Activated T-cell treated with anti-CD3 and anti-CD28 coated beads, Interleukin-2, amount 50 U/mL, for 24 hours (primary cell): Measurements from ENCODE around the gene MASP2.
"Not testable (repeated sequence)": the region's sequence is repeated elsewhere in the genome, so short reads cannot be mapped to it uniquely, and the experiment has no call there.

Experiments
- DNase-seq: peaks from one replicate; pipeline ENCODE4 v3.0.0-alpha.2; 2020
- H3K27ac Mint-ChIP-seq: 2 replicates; pipeline ENCODE4 v1.8.0; 2020; ENCODE audit warnings: mild to moderate bottlenecking, mixed read lengths
- H3K27me3 Mint-ChIP-seq: 2 replicates; pipeline ENCODE4 v1.8.0; 2020; ENCODE audit warnings: mixed read lengths
- H3K36me3 Mint-ChIP-seq: 2 replicates; pipeline ENCODE4 v1.8.0; 2020; ENCODE audit warnings: low read depth, mixed read lengths
- H3K4me1 Mint-ChIP-seq: 2 replicates; pipeline ENCODE4 v1.8.0; 2020; ENCODE audit warnings: low read depth, mixed read lengths
- H3K4me3 Mint-ChIP-seq: 2 replicates; pipeline ENCODE4 v1.8.0; 2020; ENCODE audit warnings: mild to moderate bottlenecking, moderate library complexity, mixed read lengths
- H3K9me3 Mint-ChIP-seq: 2 replicates; pipeline ENCODE4 v1.8.0; 2020; ENCODE audit warnings: mixed read lengths

MASP2 gene

DNA sequence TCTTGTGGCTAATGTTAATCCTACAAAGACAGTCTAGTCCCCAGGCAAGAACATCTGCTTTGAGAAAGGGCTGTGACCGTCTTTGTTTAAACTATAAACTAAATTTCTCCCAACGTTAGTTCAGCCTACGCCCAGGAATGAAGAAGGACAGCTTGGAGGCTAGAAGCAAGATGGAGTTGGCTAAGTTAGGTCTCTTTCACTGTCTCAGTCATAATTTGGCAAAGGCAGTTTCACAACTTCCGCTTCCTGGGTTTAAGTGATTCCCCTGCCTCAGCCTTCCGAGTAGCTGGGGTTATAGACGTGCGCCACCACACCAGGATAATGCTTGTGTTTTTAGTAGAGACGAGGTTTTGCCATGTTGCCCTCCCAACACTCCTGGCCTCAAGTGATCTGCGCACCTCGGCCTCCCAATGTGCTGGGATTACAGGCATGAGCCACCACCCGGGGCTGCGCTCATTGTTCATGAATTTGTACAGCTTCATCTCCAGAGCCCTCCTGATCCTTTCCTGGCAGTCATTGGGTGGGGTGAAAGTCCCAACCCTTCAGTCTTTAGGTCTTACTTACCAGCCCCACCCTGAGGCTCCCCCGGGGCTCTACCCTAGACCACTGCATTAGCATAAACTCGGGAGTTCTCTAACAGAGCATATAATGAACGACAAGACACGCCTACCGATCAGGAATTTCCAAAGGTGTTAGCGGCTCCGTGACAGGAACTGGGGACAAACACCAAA, 4.9 kb upstream of the MASP2 start:
- Mint-ChIP-seq H3K36me3 (peaks cover 37% of the 10 kb centered on the region), H3K9me3 (no peaks in the 10 kb centered on the region), H3K27ac (peak overlapping the region; percentile 33), H3K27me3 (no peaks in the 10 kb centered on the region), H3K4me1 (peaks cover 13% of the 10 kb centered on the region), H3K4me3 (no peak overlapping the region)
- no peak for DNase-seq

DNA sequence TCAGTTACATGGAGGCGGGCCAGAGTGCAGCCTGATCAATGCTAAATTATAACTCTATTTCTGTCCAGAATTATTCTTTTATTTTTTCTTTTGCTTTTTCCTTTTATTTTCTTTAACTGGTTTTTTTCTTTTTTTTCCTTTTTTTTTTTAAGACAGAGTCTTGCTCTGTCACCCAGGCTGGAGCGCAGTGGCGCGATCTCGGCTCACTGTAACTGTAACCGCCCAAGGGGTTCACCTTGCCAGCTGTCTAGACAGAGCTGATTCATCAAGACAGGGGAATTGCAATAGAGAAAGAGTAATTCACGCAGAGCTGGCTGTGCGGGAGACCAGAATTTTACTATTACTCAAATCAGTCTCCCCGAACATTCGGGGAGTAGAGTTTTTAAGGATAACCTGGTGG, 4.1 kb upstream of the MASP2 start:
- not testable (repeated sequence) for H3K4me3 Mint-ChIP-seq, H3K9me3 Mint-ChIP-seq, H3K27me3 Mint-ChIP-seq, DNase-seq, H3K27ac Mint-ChIP-seq
- H3K4me1 Mint-ChIP-seq = peaks cover 11% of the 10 kb centered on the region
- H3K36me3 Mint-ChIP-seq = peaks cover 29% of the 10 kb centered on the region

DNA sequence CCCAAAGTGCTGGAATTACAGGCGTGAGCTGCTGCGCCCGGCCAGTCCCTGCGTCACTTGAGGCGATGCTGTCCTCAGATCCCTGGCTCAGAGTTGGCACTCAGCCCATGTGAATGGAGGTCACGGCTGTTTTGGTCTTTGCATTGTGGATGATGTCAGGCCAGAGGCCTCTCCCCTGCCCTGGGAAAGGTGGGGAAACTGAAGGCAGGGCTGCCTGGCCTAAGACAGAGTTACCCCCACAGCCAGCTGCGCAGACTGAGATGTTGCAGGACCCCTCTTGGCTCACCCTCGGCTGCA, 821 bp downstream of the MASP2 start:
- Mint-ChIP-seq H3K9me3 (no peaks in the 10 kb centered on the region), H3K36me3 (no peaks in the 10 kb centered on the region), H3K4me1 (no peaks in the 10 kb centered on the region), H3K4me3 (no peak overlapping the region), H3K27ac (no peak overlapping the region), H3K27me3 (no peaks in the 10 kb centered on the region)
- no peak for DNase-seq

DNA sequence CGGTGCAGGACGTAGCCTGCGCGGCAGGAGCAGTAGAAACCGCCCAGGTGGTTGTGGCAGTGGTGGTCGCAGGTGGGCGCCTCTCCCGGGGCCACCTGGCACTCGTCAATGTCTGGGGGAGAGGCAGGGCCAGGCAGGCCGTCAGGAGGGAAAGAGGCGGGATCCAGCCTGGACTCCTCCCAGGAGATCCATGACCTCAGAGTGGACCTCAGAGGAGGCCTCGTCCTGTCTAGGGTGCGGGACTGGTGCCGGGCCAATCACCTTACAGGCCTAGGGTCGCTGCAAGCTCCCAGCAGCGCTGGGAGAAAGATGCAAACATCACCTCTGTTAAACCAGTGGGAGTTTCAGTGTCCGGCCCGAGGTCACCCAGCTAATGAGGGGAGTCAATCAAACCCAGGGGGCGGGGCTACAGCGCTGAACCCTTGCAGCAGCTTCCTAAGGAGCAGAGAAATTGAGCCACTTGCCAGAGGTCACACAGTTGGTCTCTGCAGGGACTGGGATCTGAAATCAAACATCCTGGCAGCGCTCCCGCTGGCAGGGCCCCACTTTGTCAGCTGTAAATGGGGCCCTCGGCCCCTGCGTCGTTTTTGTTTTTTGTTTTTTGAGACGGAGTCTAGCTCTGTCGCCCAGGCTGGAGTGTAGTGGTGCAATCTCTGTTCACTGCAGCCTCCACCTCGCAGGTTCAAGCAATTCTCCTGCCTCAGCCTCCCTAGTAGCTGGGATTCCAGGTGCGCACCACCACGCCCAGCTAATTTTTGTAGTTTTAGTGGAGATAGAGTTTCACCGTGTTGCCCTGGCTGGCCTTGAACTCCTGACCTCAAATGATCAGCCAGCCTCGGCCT, 1.4 kb downstream of the MASP2 start:
- no peaks in the 10 kb centered on the region for H3K36me3 Mint-ChIP-seq
- H3K4me3 Mint-ChIP-seq = no peak overlapping the region

DNA sequence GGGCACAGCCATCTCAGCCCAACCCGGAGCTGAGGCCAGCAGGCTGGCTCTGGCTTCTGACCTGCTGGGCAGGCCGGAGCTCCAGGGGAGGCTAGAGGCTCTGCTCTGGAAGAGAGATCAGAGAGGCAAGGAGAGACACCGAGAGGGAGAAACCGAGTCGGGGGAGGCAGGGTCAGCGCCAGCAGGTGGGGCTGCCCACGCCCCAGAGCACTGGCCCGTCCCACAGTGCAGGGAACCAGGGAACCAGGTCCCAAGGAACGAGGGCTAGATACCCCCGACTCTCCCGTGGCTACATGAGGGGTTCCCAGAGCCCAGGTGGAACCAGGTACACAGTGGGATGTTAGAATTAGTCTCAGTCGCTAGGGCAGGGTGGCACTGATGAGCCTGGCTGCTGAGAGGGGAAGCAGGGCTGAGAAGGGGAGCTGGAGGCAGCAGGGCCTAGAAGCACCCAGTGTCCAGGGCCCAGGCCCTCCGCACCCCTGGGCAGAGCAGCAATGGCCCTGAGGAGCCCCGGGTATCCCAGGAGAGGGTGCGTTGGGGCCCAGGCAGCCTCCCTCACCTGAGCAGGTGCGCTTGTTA, 2.1 kb downstream of the MASP2 start:
- Mint-ChIP-seq H3K9me3 (no peaks in the 10 kb centered on the region), H3K36me3 (no peaks in the 10 kb centered on the region), H3K27me3 (no peaks in the 10 kb centered on the region), H3K4me3 (no peak overlapping the region), H3K4me1 (no peaks in the 10 kb centered on the region), H3K27ac (no peak overlapping the region)
- DNase-seq = no peak

More for the DNA sequence above, 1.4 kb downstream of the MASP2 start:
- no peaks in the 10 kb centered on the region for H3K27me3 Mint-ChIP-seq
- H3K9me3 Mint-ChIP-seq = no peaks in the 10 kb centered on the region
- no peak for DNase-seq
- H3K27ac Mint-ChIP-seq = no peak overlapping the region
- H3K4me1 Mint-ChIP-seq = no peaks in the 10 kb centered on the region

DNA sequence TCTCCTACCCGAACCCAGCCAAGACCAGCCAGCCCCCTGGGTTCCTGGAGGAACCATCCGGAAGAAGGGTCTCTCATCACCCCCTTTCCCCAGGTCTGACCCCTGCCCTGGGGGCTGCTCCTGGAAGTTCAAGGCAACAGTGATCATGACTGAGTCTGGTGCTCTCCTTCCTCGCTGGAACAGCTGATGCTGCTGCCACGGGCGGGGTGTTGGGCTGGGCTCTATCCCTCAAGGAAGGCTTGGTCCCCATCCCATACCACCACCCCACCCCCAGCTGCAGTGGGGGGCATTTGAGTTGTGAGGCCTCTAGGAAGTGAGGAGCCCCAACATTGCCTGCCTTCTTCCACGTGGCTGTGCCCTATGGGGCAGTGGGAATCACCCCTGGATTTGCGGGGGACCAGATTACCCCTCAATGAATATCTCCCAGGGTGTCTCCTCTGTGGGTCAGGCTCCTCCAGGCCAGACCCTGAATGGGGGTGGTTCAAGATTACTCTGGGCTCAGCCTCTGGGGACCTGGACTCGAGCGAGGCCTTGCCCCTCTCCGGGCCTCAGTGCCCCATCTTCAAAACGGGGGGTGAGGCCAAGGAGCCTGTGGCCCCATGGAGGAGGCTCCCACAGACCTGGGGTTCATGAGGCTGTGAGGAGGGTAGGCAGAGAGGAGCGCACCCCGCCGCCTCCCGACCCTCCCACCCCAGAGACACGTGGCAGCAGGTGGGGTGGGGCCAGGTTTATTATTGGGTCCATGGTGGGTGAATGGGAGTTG, 2.8 kb downstream of the MASP2 start:
- no peak for DNase-seq
- Mint-ChIP-seq H3K36me3 (no peaks in the 10 kb centered on the region), H3K27ac (no peak overlapping the region), H3K4me3 (no peak overlapping the region), H3K9me3 (no peaks in the 10 kb centered on the region), H3K27me3 (no peaks in the 10 kb centered on the region), H3K4me1 (no peaks in the 10 kb centered on the region)

DNA sequence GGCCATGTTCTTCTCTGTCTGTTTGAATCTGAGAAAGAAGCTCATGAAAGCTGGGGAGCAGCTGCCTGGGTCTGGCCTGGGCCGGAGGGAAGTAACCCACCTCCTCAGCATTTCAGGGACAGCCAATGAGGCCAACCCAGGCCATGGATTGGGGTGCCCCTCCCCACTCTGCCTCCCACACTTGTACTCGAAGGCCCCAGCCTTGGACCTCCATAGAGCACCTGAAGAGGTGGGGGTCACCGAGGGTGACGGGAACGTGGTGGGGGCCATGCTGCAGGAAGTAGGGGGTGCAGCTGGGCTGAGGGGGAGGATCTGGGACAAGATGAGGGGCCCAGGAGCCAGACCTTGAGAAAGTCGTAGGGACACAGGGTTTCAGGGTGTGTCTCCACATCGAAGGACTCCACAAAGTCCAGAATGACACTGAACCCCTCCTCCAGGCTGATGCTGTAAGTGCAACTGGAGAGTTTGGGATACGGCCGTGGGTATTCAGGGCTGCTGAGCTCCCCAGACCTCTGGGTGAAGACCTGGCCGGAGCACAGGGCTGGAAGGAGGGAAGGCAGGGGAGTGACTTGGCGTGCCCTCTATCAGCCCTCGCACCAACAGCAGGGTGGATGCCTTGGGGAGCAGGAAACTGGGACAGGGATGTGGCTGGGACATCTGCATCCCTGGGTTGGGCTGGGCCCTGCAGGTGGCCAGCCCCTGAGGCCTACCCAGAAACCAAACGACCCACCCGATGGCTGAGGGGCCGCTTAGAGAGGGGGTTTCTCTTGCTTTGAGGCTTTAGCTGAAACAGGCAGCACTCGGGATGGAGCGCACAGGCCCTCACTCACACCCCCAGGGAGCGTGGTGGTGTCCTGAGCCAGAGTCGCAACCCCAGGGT, 3.8 kb downstream of the MASP2 start:
- Mint-ChIP-seq H3K27ac (no peak overlapping the region), H3K36me3 (no peaks in the 10 kb centered on the region), H3K4me3 (no peak overlapping the region), H3K9me3 (no peaks in the 10 kb centered on the region), H3K27me3 (no peaks in the 10 kb centered on the region), H3K4me1 (no peaks in the 10 kb centered on the region)
- no peak for DNase-seq

DNA sequence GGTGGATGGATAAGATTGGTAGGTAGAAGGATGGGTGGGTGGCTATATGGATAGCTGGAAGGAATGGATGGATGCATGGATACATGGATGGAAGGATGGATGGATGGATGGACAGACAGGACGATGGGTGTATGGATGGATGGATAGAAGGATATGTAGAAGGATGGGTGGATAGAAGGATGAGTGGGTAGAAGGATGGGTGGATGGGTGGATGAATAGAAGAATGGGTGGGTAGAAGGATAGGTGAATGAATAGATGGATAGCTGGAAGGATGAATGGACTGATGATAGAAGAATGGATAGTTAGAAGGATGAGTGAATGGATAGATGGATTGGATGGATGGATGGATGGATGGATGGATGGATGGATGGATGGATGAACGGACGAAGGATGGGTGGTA, 5.0 kb downstream of the MASP2 start:
- no peaks in the 10 kb centered on the region for H3K27me3 Mint-ChIP-seq
- H3K4me1 Mint-ChIP-seq = peaks cover 7% of the 10 kb centered on the region
- no peak overlapping the region for H3K27ac Mint-ChIP-seq
- H3K36me3 Mint-ChIP-seq = no peaks in the 10 kb centered on the region
- no peak for DNase-seq
- no peaks in the 10 kb centered on the region for H3K9me3 Mint-ChIP-seq
- no peak overlapping the region for H3K4me3 Mint-ChIP-seq

DNA sequence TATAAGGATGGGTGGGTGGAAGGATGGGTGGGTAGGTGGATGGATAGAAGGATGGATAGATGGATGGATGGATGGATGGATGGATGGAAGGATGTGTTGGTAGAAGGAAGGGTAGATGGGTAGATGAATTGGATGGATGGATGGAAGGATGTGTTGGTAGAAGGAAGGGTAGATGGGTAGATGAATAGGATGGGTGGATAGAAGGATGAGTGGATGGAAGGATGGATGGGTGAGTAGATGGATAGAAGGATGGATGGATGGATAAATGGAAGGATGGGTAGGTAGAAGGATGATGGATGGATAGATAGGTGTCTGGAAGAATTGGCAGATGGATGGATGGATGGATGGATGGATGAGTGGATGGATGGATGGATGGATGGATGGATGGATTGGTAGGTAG, 6.0 kb downstream of the MASP2 start:
- Mint-ChIP-seq H3K9me3 (no peaks in the 10 kb centered on the region), H3K27ac (no peak overlapping the region), H3K4me1 (peaks cover 7% of the 10 kb centered on the region), H3K27me3 (no peaks in the 10 kb centered on the region), H3K4me3 (no peak overlapping the region), H3K36me3 (no peaks in the 10 kb centered on the region)
- DNase-seq = no peak

DNA sequence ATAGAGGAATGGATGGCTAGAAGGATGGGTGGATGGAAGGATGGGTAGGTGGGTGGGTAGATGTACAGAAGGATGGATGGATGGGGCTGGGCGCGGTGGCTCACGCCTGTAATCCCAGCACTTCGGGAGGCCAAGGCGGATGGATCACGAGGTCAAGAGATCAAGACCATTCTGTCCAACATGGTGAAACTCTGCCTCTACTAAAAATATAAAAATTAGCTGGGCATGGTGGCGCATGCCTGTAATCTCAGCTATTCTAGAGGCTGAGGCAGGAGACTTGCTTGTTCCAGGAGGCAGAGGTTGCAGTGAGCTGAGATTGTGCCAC, 7.0 kb downstream of the MASP2 start:
- not testable (repeated sequence) for H3K27ac Mint-ChIP-seq, H3K36me3 Mint-ChIP-seq, DNase-seq, H3K27me3 Mint-ChIP-seq, H3K4me1 Mint-ChIP-seq, H3K9me3 Mint-ChIP-seq, H3K4me3 Mint-ChIP-seq

DNA sequence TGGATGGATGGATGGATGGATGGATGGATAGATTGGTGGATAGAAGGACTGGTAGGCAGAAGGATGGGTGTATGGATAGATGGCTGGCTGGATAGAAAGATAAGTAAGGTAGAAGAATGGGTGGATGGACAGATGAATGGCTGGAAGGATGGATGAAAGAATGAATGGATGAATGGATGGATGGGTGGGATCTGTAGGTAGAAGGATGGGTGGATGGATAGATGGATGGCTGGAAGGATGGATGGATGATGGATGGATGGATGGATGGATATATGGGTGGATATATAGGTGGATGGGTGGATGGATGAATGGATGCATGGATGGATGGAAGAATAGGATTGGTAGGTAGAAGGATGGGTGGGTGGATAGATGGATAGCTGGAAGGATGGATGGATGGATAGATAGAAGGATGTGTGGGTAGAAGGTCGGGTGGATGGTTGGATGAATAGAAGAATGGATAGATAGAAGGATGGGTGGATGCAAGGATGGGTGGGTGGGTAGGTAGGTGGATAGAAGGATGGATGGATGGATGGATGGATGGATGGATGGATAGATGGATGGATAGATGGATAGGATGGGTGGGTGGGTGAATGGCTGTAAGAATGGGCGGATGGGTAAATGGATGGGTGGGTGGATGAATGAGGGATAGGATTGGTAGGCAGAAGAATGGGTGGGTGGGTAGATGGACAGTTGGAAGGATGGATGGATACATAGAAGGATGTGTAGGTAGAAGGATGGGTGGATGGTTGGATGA, 7.5 kb downstream of the MASP2 start:
- Mint-ChIP-seq H3K27ac (no peak overlapping the region), H3K9me3 (no peaks in the 10 kb centered on the region), H3K27me3 (no peaks in the 10 kb centered on the region), H3K4me3 (no peak overlapping the region), H3K4me1 (peaks cover 7% of the 10 kb centered on the region), H3K36me3 (no peaks in the 10 kb centered on the region)
- DNase-seq = no peak

DNA sequence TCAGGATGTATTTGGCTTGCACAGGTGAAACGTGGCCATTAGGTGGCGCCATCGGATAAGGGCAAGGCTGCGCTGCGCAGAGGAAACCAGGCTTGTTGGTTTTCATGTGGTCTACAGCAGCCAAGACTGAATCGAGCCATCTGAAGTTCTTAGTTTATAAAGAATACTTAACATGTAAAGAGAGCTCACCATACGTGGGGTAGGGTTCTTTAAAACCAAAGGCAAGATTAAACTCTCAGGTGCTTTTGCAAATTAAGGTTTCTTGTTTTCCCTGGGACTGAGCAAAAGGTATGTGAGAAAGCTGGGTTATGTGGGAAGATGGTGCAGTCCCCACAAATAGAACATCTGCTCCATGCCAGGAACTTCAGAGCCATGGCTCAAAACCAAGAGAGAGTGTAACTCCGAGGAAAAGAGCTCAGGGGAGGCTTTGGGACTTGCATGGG, 9.3 kb downstream of the MASP2 start:
- Mint-ChIP-seq H3K4me1 (peaks cover 7% of the 10 kb centered on the region), H3K27me3 (no peaks in the 10 kb centered on the region), H3K36me3 (no peaks in the 10 kb centered on the region), H3K27ac (no peak overlapping the region), H3K9me3 (no peaks in the 10 kb centered on the region), H3K4me3 (no peak overlapping the region)
- DNase-seq = peak; percentile 91

DNA sequence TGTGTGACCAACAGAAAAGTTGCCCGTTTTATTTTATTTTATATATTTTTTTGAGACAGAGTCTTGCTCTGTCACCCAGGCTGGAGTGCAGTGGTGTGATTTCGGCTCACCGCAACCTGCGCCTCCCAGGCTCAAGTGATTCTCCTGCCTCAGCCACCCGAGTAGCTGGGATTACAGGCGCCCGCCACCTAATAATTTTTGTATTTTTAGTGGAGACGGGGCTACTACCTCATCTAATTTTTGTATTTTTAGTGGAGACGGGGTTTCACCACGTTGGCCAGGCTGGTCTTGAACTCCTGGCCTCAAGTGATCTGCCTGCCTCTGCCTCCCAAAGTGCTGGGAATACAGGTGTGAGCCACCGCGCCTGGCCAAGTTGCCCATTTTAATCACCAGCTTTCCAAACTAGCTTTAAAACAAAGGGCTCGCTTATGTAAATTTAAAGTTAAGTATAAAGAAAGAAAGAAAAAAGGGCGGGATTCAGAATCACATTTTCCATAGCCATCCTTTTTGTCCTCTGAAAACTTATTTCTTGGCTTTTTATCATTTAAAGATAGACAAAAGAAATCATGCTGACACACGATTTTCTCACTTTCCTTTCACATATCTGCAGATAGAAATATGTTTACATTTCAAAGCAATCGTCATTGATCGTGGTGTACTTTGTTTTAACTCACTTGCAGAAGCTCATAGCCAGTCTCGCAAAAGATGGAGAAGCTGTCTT, 9.9 kb downstream of the MASP2 start:
- H3K36me3 Mint-ChIP-seq, H3K4me3 Mint-ChIP-seq, DNase-seq, H3K27ac Mint-ChIP-seq, H3K27me3 Mint-ChIP-seq, H3K4me1 Mint-ChIP-seq, H3K9me3 Mint-ChIP-seq: not testable (repeated sequence)
